A549 (cell line): ENCODE data around the gene VIM.

Source experiments
- BHLHE40 ChIP-seq: IDR thresholded peaks from 2 replicates; pipeline ENCODE4 v1.6.1; 2012; ENCODE audit warnings: low read depth, low read length, inconsistent platforms
- GATA3 ChIP-seq: IDR thresholded peaks from 2 replicates; pipeline ENCODE4 v1.6.1; 2012; ENCODE audit warnings: borderline replicate concordance
- HDAC2 ChIP-seq: fragments of 200-600 bp; sonication (generic); IDR thresholded peaks from 2 replicates; pipeline ENCODE4 v1.6.1; 2016
- JUNB ChIP-seq: fragments of >200 bp; sonication (Bioruptor Twin); formaldehyde crosslinking; IDR thresholded peaks from 2 replicates; pipeline ENCODE4 v1.6.1; 2016
- KDM1A ChIP-seq: fragments of 200-600 bp; sonication (generic); IDR thresholded peaks from 2 replicates; pipeline ENCODE4 v1.6.1; 2016; ENCODE audit warnings: low read depth, mild to moderate bottlenecking
- MAZ ChIP-seq: fragments of 150-350 bp; IDR thresholded peaks from 2 replicates; pipeline ENCODE4 v1.6.1; 2014; ENCODE audit warnings: antibody characterized with exemption, low read depth, low read length, borderline replicate concordance
- NR3C1 ChIP-seq: fragments of >200 bp; sonication (Bioruptor Twin); formaldehyde crosslinking; IDR thresholded peaks from 3 replicates; pipeline ENCODE4 v1.6.1; 2017
- POLR2AphosphoS2 ChIP-seq: conservative IDR thresholded peaks from 2 replicates; pipeline ENCODE4 v1.6.1; 2012; ENCODE audit warnings: low read length, improper control_type of control experiment, inconsistent platforms
- RFX5 ChIP-seq: fragments of 450-650 bp; IDR thresholded peaks from 2 replicates; pipeline ENCODE4 v1.7.1; 2014; ENCODE audit warnings: antibody characterized with exemption, mild to moderate bottlenecking, moderate library complexity
- RNF2 ChIP-seq: fragments of 200-600 bp; sonication (generic); IDR thresholded peaks from 2 replicates; pipeline ENCODE4 v1.6.1; 2016; ENCODE audit warnings: low read depth, mild to moderate bottlenecking, antibody characterized with exemption, moderate library complexity, borderline replicate concordance
- SMC3 ChIP-seq: fragments of >200 bp; sonication (Bioruptor Twin); formaldehyde crosslinking; IDR thresholded peaks from 3 replicates; pipeline ENCODE4 v1.6.1; 2018; ENCODE audit warnings: inconsistent platforms
- TP53 ChIP-seq: fragments of 250-450 bp; sonication (Bioruptor Pico); IDR thresholded peaks from 2 replicates; pipeline ENCODE4 v1.5.0; 2021; ENCODE audit warnings: mild to moderate bottlenecking, moderate library complexity
- TF ChIP-seq, protein P1 (sequence below): fragments of >200 bp; sonication (Bioruptor Twin); formaldehyde crosslinking; IDR thresholded peaks from 3 replicates; pipeline ENCODE4 v1.5.1; 2016

DNA sequence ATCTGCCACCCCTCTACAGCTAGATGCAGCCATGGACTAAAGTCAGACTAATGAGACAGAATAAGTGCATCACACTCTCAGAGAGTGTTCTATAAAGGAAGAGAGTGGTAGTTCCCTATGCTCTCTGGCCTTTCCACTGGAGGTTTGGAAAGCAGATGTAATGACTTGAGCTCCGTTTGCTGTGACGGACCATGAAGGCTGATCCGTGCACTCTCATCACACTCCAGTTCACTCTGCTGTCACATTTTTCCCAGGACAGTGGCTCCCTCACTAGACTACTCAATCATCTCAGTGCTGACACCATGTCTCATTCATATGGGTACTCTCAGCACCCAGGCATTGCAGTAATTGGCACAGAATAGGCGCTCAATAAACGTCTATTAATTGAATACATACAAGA, 46.9 kb upstream of the VIM start:
- TF ChIP-seq BHLHE40 (no peak), POLR2AphosphoS2 (no peak), NR3C1 (no peak), RFX5 (no peak), HDAC2 (no peak), GATA3 (no peak), RNF2 (no peak), TP53 (CRISPR knock-in tag) (no peak), JUNB (no peak), KDM1A (no peak), MAZ (no peak), SMC3 (no peak)
- TF ChIP-seq, protein P1, sequence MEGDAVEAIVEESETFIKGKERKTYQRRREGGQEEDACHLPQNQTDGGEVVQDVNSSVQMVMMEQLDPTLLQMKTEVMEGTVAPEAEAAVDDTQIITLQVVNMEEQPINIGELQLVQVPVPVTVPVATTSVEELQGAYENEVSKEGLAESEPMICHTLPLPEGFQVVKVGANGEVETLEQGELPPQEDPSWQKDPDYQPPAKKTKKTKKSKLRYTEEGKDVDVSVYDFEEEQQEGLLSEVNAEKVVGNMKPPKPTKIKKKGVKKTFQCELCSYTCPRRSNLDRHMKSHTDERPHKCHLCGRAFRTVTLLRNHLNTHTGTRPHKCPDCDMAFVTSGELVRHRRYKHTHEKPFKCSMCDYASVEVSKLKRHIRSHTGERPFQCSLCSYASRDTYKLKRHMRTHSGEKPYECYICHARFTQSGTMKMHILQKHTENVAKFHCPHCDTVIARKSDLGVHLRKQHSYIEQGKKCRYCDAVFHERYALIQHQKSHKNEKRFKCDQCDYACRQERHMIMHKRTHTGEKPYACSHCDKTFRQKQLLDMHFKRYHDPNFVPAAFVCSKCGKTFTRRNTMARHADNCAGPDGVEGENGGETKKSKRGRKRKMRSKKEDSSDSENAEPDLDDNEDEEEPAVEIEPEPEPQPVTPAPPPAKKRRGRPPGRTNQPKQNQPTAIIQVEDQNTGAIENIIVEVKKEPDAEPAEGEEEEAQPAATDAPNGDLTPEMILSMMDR: no peak
